ENCODE results near the gene PLEKHA6.

The PLEKHA6 gene

DNA sequence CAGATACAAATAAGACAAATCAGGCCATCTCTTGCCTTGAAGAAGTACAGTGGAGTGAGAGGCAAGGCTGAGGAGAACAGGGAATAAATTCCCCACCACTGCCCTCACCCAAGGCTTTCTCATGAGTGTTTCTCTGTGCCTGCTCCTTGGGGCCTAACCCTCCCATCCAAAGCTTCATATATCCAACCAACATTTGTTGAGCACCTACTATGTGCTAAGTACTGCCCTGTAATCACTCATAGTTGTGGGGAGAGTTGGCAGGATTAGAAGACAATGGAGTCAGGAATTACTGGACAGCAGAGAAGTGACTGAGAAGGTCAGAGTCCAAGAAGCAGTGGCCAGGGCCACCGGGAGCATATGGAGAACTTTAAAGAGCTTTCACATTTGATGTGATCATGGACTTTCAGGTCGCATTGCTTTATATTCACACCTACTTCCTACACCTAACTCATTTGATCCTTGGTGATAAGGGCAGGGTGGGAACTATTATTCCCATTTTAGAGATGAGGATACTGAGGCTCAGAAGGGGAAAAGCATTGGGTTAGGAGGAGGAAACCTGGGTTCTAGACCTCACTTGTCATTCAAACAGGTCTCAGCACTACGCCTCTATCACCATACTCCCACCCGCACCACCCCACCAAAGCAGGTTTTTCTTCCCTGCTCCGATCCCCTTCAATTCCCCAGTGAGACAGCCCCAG lies 6.4 kb downstream of the PLEKHA6 start:
- DNase-seq, result no peak

DNA sequence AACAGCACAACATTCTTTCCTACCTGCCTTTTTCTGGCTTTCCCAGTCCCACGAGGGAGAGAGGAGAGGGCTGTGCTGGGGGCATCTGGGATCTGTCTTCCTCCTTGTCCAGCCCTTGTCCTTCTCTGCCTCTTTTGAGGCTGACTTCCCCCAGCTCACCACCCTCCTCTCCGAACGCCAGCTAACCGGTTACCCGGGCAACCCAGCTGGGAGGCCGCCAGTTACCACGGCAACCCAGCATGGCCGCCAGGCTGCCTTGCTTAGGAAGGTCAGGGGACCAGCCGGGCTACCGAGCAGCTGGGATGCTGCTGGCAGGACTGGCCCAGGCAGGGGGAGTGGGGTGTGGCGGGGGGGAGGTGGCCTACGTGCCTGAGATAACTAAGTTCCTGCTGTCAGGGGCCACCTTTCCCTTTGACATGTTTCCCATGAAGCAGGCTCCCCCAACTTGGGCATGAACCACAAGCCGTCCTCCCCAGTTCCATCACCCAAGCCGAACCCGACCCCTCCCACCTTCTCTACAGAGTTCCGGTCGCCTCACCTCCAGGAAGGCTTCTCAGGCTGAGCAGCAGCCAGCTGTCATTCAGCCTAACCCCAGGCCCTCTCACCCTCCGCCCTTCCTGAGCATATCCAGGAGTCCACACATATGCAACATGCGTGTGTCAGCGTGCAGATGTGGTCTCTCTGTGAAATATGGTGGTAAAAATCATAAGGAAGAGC lies 8.7 kb downstream of the PLEKHA6 start:
- no peak for DNase-seq

DNA sequence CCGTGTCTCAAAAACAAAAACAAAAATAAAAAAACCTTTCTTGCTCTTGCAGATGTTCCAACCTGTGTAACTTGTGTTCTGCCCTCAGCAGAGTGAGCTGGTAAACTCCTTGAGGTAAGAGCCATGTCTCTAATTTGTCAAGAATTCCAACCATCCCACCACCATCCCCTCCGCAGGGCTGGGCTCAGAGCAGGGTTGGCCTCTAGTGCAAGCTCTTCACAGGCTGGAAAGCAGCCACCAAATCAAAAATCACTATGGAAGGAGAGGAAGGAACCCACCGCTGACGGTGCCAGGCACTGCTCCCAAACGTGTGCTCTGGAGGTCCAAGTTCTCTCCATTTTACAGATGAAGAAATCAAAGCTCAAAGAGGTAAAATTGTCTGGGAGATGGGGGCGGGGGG lies 9.4 kb downstream of the PLEKHA6 start:
- no peak for DNase-seq

DNA sequence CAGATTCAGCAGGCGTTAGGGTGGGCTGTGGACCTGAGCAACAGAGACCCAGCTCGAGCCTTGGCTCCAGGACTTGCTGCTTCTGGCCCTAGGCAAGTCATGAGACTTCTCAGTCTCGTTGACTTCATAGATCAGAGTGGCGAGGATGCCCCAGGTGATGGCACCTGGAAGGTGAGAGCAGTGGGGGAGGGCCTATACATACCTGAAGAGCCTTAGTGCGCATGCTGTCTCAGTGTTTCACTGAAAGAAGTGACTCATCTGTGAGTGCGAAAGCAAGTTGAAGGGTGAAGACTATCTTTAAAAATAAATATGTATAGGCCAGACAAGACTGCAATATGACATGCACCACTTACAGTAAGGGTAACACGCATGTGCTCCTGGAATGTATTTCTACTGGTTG lies 10.1 kb downstream of the PLEKHA6 start:
- no peak for DNase-seq

DNA sequence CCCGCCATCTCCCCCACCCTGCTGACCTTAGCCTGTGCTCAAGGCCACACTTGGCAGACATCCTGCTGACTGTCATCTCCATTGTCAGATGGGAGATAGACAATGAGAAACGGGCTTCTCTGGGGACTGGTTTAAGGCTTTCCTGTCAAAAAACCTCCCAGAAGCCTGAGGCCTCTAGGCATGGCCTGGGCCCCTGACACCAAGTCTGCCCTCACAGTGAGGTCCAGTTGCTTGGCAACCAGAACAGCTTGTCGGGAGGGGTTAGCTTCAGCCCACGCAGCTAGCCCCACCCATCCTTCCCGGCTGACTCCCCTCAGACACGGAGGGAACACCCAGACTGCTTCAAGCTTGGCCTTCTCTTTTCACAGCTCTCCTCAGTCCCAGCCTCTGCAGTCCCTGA lies 11.0 kb downstream of the PLEKHA6 start:
- peak; percentile 19 for DNase-seq

DNA sequence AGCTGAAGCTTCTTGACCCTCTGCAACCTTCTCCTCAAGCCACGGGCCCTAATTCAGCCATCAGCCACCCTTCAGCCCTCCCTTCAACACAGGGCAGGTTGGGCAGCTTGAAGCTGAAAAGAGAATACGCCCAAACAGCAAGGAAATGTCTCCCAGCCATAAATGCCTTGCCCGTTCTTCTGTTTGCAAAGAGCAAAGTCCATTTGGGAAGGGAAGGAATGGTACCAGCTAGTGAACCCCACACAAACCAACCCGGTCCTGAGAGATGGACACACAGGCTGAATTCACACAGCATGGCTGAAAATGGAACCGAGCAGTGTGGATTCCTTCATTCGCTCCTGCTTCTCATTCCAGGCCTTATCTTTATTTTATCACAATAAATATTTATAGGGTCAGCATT lies 11.5 kb downstream of the PLEKHA6 start:
- no peak for DNase-seq

DNA sequence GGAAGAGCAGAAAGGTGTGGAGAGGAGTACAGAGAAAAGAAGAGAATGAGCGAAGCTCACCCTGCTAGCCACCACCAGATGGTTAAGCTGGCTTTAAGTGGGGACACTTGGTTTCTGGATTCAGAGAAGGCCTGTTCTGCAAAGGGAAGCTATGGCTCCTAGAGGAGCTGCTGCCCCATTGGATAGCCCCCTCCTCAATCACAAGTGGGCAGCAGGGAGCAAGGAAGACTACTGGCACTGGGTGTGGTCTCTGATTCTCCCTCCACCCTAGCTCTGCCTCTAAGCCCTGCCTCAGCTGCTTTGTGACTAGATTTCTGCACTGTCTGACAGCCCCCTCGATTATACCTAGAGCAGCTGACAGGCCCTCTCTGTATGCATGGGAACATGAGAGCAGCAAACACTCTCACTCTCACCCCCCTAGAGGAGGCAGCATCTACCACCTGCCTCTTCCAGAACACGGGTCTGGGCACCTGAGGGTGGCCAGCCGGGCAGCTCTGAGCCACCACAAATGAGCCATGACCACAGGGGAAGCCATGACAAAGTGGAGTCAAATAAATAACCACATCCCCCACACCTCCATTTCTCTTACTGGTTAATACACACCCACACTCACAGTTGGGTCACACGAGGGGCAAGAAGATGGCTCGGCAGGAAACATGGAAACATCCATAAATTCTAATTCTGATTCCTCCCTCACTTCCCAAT lies 13.6 kb downstream of the PLEKHA6 start:
- DNase-seq, result no peak

DNA sequence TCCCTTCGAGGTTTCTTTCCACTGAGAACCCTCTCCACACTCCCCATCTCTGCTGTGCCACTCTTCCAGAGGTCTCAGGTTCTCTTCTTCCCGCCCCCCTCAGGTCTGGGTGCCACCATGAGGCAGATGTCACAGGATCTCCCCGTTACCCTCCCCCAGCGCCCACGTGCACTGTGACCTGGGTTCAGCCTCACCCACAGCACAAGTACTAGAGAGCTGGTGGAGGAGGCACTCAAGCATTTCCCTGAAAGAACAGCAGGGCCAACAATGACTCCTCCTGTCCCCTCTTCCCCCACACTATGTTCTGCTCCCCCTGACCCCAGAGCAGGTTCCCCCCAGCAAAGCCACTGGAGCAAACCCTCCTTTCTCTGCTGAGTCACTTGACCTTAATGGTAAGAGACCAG lies 14.3 kb downstream of the PLEKHA6 start:
- no peak for DNase-seq

DNA sequence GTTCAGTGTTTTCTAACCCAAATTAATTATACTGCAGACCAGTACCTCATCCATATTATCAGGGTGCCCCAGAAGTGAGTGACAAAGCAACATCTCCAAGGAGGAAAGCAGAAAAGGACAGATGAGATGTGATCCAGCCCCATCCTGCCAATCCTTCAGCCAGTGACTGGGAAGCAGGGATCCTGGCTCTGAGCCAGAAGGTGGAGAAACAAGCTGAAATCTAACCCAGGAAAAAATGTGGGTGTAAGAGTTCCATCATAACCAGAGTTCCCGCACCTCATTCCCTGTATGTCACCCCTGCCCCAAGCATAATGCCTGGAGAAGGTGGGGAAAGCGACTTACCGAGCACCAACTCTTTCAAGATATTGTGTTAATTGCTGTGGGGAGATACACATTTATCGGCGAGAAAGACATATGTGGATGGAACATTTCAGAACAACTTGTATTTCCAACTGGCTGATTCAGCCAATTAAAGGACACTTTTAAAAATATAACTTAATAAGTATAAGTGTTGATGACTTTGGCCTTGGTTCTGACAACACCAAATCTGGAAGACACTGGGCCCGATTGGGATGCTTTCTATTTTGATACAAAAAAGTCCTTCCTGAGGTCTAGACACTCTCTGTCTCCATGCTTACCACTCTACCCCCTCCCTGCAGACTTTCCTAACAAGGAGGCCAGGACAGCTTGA lies 14.9 kb downstream of the PLEKHA6 start:
- DNase-seq, result no peak

DNA sequence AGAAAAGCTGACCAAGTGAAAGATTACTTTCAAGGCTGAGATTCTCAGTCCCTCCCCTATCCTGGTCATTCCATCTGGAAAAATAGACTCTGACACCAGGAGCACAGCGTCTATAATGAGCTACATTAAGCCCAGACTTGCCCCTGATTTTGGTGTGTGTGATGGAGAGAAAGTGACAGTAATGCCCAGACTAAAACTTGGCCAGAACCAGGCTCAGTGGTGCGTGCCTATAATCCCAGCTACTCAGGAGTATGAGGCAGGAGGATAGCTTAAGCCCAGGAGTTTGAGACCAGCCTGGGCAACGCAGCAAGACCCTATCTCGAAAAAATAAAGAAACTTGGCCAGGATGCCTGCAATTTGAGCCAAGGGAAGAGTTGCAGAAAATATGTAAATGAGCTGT lies 15.9 kb downstream of the PLEKHA6 start:
- DNase-seq, result no peak

DNA sequence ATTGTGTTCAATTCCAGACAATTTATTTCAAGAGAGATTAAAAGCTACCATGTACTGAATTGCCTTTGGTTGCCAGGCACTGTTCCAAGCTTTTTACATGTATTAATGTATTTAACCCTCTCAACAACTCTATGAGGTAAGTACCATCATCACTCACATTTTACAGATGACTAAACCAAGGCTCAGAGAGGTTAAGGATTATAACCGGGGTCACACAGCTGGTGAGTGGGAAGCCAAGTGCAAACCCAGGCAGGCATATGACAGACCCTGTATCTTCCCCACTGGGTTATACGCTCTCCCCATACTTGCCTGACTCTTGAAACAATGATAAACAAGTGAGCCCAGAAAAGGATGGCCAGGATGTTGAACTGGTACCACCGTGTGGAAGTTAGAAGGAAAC lies 16.5 kb downstream of the PLEKHA6 start:
- DNase-seq, result no peak

DNA sequence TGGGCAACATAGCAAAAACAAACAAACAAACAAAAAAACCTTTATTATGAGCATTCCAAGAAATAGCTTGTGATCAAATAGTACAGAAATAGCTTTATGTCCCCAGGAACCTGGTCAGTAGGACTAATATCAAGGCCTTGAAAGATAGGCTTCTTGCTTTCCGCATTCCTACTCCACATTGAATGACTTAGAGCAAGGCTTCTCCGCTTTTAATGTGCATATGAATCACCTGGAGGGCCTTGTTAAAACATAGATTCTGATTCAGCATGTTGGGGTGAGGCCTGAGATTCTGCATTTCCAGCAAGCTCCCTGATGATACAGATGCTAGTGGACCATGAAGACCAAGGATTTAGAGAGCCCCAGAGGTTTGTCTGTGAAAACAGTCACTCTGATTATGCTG lies 17.4 kb downstream of the PLEKHA6 start:
- DNase-seq, result no peak

DNA sequence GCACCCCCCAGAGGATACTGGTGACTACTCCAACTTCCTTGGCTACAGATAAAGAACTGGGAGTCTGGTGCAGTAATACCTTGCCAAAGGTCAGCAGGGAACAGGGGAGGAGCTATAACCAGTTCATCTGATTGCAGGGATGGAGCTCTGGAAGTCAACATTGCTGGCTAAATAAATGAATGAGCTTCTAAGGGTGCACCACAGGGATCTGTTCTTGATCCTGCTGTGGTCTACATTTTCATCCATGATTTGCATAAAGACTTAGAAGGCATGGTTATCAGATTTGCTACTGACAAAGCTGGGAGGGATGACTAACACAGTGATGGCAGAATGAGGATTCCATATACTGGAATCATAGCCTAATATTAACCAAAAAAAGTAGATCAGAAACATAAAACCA lies 18.3 kb downstream of the PLEKHA6 start:
- no peak for DNase-seq

DNA sequence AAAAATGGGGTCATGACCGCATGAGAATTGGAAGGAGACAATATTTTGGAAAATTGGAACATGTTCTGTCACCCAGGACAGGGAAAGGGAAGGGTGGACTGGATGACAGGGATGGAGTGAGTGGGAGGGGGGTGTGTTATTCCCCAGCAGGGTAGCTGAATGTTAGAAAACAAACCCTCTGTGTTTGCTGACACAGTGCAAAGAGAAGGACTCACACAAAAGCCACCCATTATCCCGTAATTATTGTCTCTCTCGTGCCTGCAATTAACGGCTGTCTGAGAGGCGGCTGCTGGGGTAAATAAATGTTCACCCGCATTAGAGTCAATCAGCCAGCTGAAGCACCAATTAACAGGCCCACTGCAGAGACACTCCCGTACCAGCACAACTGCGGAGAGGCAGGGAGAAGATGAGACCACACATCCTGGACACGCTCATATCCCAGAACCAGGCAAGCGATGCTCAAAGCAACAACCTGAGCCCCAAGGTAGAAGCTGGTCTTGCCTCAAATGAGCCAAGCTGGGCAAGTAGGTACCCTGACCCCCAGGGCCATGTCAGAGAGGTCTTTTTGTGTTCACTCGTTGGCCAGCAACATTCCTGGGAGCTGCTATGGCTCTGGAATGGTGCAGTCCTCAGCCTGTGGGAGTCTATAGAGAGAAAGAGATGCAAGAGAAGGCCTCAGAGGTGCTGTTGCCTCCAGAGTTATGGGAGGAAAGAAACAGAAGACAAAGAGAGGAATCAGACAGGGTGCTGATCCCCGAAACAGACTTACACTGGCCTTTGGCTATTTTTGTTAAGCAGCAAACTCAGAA lies 19.4 kb downstream of the PLEKHA6 start:
- no peak for DNase-seq

DNA sequence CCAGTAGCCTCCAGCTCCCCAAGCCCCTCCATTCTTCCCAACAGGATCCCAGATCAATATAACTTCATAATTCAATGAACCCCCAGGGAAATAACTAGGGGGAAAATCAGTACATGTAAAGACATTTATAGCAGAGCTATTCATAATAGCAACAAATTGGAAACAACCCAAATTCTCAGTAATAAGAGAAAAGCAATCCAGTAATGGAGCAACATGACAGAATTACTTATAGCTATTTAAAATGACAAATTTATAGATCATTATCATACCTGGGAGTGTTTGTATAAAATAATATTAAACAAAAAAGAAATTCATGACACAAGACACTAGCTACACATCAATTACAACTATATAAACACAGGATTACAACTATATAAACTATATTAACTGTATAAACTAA lies 20.2 kb downstream of the PLEKHA6 start:
- DNase-seq, result no peak

DNA sequence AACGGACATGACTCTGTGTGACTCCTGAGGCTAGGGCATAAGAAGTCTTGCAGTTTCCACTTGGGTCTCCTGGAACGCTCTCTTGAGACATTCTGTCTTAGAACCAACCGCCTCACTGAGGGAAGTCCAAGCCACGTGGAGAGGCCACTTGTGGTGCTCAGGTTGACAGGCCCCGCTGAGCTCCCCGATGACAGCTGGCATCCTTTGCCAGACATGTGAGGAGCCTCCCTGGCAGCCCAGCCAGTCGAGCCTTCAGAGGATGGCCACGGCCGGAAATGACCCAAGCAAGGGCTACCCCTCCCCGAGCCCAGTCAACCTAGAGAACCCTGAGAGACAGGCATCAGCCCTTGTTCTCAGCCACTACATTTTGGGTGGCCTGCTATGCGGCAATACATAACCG lies 20.7 kb downstream of the PLEKHA6 start:
- no peak for DNase-seq

DNA sequence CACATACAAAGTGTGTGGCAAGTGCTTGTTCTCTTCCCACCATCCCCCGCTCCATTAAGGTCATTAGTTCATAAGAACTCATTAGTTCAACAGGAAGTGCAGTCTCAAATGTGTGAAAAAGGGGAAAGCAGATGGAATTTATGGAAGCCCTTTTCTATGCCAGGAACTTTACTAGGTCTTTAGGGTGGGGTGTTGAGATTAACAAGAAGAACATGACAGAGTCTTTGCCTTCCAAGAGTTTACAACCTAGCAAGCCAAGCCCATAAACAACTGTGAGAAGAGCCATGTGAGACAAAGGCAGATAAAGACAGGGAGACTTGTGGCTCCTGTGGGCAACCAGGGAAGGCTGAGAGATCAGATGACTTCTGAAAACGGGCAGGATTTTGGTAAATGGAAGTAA lies 21.4 kb downstream of the PLEKHA6 start:
- DNase-seq, result peak; percentile 41

DNA sequence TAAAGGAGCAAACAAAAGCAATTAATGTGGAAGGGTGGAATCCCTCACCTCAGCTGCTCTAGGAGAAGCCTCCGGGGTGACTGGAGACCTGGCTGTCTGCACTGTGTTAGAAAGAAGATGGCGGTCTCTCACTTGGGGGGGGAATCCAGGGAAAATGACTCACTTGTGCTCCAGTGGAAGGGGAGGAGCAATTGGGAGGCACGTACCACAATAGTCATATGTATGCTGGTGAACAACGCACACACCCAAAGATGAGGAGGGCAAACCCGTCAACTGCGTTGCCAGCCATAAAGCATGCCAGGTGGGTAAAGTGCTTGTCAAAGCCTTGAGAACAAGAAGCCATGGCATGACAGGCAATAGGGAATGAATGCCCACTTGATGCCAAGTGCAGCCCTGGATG lies 22.1 kb downstream of the PLEKHA6 start:
- no peak for DNase-seq

DNA sequence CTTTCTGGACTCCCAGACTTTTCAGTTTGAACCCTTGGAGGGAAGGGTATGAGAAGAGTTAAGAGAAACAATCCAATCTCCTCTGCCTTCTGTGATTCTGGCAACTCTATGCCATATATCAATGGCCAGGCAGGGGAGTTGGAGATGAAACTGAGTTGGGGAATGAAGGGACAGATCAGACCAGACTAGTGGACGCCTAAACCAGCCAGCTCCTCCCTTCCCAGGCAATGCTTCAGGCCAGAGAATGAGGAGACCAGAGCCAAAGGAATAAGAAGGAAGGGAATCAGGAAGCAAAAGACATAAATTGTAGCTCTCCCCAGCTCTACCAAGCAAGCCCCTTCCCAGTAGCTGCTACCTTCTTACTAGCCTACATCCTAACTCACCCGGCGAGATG lies 22.7 kb downstream of the PLEKHA6 start:
- DNase-seq, result no peak

DNA sequence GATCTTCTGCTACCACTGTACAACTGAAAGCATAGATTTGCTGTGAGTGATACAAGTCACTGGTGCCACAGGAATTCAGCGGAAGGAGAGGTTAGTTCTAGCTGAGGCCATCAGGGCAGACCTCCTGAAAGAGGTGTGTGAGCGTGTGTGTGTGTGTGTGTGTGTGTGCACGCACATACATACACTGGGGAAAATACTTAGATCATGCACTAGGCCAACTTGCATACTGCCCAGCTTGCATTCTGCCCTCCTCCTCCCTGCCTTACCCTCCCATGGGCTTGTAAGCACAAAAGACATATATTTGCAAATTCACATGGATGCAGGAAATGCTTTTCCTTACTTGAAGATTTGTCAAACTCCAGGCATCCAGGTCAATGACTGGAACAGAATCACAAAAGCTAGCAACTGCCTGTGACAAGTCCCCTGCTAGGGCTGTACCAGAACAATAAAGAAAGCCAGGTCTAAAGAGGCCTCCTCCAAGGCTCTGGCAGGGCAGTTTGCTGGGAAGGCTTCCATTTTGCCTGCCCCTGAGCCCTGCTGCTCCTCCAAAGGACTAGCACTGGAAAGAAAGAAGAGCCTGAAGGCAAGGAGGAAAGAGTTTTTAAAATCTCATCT lies 23.2 kb downstream of the PLEKHA6 start:
- DNase-seq, result no peak

DNA sequence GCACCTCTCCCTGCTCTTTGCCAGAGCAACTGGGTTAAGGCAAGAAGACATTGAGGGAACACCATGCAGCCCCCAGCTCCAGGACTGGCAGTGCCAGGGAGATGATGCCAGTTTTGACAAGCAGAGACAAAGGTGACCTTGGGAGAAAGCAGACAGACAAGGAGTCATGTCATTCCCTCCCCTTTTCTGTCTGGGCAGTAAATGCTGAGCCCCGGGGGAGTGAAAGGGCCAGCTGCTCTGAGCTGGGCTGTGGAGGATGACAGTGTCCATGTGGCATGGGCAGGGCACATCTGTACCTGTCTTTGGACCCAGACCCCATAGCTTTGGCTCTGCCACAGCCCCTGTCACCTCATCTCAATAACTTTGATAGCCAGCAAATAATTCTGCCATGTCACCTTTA lies 24.2 kb downstream of the PLEKHA6 start:
- DNase-seq, result no peak

DNA sequence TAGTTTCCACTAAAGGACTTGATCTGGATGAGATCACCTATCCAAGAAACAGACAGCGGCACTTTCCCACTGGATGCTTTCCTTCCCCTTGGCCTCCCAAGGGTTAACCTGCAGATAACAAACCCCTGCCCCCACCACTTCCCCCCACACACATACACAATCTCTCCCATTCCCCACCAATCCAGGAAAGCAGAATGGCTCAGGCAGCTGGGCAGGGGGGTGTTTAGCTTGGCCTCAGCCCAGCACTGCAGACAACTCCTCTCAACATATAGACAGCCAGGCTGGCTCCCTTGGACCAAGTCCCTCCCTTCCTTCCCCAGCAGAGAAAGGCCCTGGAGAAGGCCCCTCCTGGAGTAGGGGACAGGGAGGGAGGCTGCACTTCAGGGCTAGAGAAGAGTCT lies 24.6 kb downstream of the PLEKHA6 start:
- no peak for DNase-seq

All from OCI-M1 (cell line).